CD4-positive, alpha-beta T cell treated with Interleukin-4 for 4 hours (primary cell): ENCODE data around the gene DLGAP4.
"Not testable (repeated sequence)": the region's sequence is repeated elsewhere in the genome, so short reads cannot be mapped to it uniquely, and the experiment has no call there.

Experiments
- DNase-seq: peaks from one replicate; pipeline ENCODE4 v3.0.0-alpha.2; 2020

Gene DLGAP4

GRCh38 chr20:36544134-36545018 is 238.2 kb downstream of the DLGAP4 start:
- DNase-seq, result no peak

DNA sequence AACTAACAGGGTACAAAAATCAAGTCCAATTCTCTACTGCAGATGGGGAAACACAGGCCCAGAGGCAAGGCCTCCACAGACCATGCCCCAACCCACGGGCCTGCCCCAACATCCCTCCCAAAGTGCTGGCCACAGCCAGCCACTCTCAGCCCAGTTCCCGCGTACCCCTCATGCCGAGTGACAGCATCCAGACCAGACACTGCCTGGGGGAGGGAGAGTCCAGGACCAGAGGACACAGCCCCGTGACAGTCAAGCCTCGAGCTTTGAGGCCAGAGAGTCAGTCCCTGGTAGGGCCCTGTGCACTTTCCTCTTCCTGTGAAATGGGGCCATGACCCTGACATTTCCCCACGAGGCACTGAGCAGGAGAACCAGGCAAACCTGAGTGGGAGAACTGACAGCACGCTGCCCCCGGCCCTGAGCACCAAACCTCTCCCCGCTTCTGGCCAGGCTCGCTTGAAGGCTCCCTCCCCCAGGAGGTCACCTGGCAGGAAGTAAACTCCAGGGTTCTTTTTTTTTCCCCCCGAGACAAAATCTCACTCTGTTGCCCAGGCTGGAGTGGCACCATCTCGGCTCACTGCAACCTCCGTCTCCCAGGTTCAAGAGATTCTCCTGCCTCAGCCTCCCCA is 240.1 kb downstream of the DLGAP4 start:
- DNase-seq, result no peak

- DNase-seq, result no peak
Observed at GRCh38 chr20:36547186-36548005, 241.3 kb downstream of the DLGAP4 start.

GRCh38 chr20:36548006-36548315 is 241.8 kb downstream of the DLGAP4 start:
- no peak for DNase-seq

- DNase-seq, result no peak
Observed at GRCh38 chr20:36548704-36549627, 242.8 kb downstream of the DLGAP4 start.

- DNase-seq, result no peak
Observed at GRCh38 chr20:36549628-36549941, 243.4 kb downstream of the DLGAP4 start.

DNA sequence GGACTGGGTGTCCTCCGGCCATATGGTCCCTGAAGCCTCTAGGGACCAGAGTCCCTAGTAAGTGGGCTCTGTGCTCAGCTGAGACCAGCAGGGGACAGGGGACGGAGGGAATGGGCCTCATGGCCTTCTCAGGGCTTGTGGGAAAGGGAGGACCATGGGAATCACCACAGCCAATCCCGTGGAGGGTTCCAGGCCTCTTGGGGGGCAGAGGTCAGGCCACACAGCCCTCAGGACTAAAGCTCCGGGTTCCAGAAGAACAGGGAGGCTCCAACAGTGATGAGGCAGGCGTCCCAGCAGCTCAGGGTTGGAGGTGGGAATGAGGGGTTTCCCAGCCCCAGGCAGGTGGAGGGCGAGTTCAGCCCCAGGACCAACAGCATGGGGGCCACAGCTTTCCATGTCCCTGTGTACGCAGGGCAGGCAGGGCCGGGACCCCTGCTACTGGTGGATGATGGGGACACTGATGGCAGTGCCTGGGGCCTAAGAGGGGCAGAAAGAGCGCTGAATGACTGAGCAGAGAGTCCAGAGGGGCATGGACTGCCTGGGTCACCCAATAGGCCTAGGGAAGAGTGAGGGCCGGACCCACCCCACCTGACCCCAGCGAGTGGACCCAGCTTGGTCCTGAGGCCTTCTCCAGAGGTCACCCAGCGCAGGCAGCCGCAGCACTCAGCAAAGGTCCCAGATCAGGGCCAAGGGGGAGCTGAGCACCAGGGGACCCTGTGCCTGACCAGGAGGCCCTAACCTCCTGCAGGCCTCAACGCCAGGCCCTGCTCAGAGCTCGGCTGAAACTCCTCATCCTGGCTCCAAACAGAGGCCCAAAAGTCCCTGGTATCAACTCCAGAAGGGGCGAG is 244.0 kb downstream of the DLGAP4 start:
- no peak for DNase-seq

DNA sequence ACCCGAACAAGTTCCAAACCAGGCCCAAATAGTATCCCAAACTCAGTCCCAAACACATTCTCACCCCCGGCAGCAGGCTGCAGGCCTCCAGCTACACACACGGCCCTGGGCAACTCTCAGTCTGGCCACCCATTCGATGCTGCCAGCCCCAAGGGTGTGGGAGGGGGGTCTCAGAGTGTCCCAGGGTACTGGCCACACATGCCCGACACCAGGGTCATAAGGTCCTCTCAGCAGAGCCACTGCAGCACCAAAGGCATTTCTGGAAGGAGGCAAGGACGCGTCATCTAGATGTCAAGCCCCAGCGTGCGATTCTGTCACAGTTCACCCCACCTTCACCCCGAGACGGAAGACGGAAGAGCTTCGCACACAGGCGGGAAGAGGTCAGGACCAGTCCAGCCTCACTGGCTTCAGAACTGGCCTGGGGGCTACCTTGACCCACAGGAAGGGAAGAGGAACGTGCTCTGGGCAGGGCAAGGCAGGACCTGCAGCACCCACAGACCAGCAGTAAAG is 244.7 kb downstream of the DLGAP4 start:
- DNase-seq, result no peak

DNA sequence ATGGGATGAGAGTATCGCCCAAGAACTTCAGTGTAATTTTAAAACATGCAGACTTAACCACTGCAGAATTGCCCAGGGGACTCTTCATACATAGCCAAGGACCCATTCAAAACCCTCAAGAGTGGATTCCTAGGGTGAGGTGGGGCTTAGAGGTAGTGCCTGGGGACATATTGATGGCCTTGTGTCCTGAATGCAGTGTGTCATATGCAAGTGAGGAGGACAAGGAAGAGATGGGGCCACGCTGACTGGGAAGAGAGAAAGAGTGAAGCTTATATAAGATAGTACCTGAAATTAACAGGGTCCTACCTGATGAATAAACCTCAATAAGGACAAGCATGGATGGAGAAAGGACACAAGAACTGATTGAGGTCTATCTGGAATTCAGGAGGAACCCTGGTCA is 249.1 kb downstream of the DLGAP4 start:
- DNase-seq, result no peak

GRCh38 chr20:36562724-36563123 is 256.6 kb downstream of the DLGAP4 start:
- DNase-seq, result no peak

DNA sequence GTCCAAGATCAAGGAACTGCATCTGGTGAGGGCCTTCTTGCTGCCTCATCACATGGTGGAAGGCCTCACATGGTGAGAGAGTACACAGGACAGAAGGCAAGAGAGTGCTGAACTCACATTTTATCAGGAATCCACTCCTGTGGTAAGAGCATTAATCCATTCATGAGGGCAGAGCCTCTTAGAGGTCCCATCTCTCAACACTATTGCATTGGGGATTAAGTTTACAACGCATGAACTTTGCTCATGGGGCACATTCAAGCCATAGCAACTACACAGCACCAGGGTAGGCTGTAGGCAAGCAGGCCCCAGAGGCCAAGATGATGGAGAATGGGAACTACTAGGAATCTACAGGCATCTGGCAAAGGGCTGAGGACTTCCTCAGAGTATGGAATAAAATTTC is 257.2 kb downstream of the DLGAP4 start:
- no peak for DNase-seq

DNA sequence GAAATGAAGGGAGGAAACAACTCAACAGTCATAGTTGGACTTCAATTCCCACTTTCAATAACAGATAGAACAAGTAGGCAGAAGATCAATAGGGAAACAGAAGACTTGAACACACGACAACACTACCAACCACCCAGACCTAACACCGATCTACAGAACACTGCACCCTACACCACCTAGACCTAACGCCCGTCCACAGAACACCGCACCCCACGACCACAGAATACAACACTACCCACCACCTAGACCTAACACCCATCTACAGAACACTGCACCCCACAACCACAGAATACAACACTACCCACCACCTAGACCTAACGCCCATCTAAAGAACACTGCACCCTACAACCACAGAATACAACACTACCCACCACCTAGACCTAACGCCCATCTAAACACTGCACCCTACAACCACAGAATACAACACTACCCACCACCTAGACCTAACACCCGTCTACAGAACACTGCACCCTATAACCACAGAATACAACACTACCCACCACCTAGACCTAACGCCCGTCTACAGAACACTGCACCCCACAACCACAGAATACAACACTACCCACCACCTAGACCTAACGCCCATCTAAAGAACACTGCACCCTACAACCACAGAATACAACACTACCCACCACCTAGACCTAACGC is 258.1 kb downstream of the DLGAP4 start:
- not testable (repeated sequence) for DNase-seq

DNA sequence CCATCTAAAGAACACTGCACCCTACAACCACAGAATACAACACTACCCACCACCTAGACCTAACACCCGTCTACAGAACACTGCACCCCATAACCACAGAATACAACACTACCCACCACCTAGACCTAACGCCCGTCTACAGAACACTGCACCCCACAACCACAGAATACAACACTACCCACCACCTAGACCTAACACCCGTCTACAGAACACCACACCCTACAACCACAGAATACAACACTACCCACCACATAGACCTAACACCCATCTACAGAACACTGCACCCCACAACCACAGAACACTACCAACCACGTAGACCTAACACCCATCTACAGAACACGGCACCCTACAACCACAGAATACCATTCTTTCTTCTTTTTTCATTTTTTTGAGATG is 258.6 kb downstream of the DLGAP4 start:
- DNase-seq, result peak; percentile 39

DNA sequence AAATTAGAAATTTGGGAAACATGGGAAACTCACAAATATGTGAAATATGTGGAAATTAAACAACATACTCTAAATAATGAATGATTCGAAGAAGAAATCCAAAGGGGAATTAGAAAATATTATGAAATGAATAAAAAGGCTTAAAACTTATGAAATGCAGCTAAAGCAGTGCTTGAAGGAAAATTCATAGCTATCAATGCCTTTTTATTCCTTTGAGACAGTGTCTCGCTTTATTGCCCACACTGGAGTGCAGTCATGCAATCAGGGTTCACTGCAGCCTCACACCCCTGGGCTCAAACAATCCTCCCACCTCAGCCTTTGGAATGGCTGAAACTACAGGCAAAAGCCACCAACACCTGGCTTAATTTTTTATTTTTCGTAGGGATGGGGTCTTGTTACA is 259.4 kb downstream of the DLGAP4 start:
- no peak for DNase-seq

- DNase-seq, result no peak
Observed at GRCh38 chr20:36569847-36570429, 263.8 kb downstream of the DLGAP4 start.

- DNase-seq, result no peak
Observed at GRCh38 chr20:36571564-36572504, 265.7 kb downstream of the DLGAP4 start.

- DNase-seq, result peak; percentile 80
Observed at GRCh38 chr20:36572701-36573102, 266.6 kb downstream of the DLGAP4 start.

GRCh38 chr20:36573103-36573797 is 267.1 kb downstream of the DLGAP4 start, which contains the start of gene TGIF2:
Gene TGIF2, plus strand, starts transcription at chr20:36573597. Its CDS starts 5,178 bp downstream, at chr20:36578775.
- DNase-seq, result peak; percentile 90
